ENCODE results near the gene WASL.

The WASL gene

GRCh38 chr7:123687727-123688126 lies 61.1 kb downstream of the WASL start:
- FAIRE-seq, result no peak

- peak; percentile 38 for FAIRE-seq
Observed at GRCh38 chr7:123687161-123687560, 61.6 kb downstream of the WASL start.

DNA sequence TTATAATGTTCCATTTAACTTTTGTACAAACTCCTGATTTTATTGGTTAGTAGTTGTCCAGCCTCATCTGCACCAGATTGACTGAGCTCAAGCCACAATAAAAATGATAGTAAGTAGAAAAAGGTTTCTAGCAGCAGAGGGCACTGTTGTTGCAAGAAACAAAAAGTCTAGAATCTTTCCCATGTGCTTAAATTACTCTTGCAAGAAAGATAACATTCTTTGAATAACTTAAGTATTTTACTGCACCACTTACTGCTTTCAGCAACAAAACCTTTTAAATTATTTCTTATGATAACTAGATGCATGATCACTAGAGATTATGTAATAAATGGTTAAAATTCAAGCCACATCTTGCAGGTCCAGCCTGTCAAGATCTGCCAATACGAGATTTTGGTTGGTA lies 66.1 kb downstream of the WASL start:
- FAIRE-seq, result peak; percentile 99

DNA sequence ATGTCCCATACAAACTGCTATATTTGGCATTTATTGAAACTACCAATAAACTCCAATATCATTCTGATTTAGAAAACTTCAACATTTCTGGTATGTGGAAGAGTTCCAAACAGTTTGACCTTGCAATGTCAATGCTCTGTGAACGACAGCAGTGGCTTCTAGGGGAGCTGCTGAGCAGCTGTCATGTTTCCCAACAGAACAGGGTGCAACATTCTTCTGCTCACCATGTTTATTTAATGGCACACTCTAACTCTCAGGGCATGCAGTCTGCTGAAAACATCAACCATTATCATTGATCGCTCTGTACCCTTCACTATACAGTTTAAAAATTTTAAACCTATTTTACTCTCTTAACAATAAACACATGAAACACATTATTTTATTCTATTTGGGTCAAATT lies 67.2 kb downstream of the WASL start:
- FAIRE-seq, result no peak

DNA sequence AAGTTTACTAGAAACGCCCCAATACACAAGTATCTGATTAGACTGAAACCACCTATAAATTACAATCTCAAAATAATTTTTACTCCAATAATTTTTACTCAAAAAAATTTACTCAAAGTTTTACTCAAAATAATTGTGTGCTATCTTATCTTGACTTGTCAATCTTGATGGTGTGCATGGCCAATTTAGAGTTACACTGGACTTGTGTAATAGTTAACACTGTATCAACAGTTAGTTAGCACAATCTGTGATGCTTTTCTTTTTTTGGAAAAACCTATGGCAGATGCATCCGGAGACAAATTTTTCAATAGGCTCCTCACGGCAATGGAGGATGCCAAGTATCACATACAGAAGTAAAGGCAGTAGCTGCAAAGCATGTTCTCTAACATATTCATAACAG lies 68.2 kb downstream of the WASL start:
- no peak for FAIRE-seq

- FAIRE-seq, result no peak
Observed at GRCh38 chr7:123679614-123680013, 69.2 kb downstream of the WASL start.

- FAIRE-seq, result no peak
Observed at GRCh38 chr7:123677061-123677715, 71.6 kb downstream of the WASL start.

DNA sequence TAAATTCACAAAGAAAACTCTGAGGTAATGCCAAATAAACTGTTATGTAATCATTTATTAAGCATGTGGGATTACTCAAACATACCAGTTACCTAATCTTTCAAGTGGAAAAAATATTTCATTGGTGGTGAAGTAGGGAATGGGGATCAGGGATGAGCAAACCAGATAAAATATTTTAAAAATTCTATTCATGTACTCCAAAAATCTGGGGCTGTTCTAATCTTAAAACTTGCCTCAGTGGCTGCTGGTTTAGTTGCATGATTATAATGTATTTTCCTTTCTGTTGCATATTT lies 73.7 kb downstream of the WASL start:
- no peak for FAIRE-seq

DNA sequence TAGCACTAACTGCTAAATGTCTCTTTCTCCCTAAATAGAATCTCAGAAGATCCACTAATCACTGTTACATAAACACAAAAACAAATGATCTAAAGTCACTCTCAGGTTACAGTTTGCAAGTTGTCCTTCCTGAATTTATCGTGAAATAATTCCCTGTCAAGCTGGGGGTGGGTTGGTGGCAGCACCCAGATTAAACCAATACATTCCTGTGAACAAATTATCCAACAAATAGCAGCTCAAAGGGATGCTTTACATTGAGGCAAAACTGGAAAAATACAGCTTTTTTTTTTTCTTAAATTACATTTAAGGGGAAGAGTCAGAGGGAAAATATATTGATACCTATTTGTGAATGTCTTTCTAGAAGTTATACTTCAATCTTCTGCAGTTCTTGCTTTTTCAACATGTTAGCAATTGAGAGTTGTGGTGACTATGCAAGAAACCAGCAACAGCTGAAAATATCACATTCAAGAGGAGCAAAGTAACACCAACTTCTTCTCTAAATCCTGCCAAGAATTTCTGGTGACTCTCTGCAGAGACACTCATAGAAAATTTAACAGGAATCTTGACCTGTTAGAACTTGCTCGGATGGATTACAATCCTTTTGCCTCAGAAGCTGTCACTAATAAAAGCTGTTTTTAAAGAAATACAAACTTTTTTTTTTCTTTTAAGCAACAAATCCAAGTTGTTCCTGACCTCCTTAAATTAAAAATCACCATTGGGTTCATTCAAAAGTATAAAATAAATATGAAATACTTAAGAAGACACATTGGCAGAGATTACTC lies 74.2 kb downstream of the WASL start:
- no peak for FAIRE-seq

- no peak for FAIRE-seq
Observed at GRCh38 chr7:123673752-123674398, 74.9 kb downstream of the WASL start.

DNA sequence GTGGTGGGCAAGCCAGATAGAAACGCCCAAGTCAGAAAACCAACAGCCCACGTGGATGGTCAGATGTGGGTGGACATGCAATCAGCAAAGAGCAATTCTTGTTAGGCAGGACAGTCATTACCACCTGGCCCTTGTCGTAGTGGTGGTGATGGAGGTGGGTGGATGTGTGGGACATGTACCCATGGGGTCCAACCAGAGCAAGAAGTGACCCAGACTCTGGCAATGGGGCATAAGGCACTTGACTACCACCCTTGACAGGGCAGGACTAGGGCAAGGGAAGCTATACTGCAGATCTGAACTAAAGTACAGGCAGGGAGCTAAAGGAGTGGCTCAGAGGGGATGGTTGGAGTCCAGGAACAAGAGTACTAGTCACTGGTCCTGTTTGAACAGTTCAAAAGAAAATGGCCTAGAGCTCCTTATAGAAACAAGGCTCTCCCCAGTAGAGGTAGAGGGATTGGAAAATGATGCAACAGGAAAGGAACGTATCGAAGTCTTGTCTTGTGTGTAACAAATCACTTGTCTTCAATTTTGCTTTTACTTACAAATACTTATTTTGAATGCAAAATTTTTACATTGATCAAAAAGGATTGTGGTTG lies 75.6 kb downstream of the WASL start:
- no peak for FAIRE-seq

GRCh38 chr7:123669485-123669884 lies 79.3 kb downstream of the WASL start:
- no peak for FAIRE-seq

DNA sequence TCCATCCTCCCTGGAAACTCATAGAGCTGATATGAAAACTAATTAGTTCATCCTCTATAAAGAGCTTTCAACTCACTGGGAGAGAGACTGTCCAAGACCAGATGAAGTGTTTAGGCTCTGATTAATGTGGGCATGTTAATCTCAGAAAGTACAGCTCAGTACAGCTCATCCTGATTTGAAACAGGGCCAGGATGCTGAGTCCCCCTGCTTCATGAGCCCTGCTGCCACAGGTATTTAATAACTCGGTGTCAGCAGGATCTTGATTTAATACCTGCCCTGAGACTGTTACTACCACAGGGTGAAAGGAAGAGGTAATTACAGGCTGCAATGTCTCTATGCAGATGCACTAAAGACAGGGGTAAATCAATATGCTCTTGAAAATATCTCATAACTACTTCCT lies 82.3 kb downstream of the WASL start:
- no peak for FAIRE-seq

GRCh38 chr7:123665896-123666295 lies 82.9 kb downstream of the WASL start:
- FAIRE-seq, result no peak

- FAIRE-seq, result no peak
Observed at GRCh38 chr7:123665157-123665556, 83.6 kb downstream of the WASL start.

- no peak for FAIRE-seq
Observed at GRCh38 chr7:123663200-123663599, 85.6 kb downstream of the WASL start.

DNA sequence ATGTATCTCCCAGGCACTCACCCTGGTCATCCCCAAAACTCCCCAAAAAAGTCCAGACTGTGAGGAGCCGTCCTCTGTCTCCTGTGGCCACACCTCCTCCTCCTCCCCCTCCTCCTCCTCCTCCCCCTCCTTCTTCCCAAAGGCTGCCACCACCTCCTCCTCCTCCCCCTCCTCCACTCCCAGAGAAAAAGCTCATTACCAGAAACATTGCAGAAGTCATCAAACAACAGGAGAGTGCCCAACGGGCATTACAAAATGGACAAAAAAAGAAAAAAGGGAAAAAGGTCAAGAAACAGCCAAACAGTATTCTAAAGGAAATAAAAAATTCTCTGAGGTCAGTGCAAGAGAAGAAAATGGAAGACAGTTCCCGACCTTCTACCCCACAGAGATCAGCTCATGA lies 86.0 kb downstream of the WASL start:
- FAIRE-seq, result no peak

DNA sequence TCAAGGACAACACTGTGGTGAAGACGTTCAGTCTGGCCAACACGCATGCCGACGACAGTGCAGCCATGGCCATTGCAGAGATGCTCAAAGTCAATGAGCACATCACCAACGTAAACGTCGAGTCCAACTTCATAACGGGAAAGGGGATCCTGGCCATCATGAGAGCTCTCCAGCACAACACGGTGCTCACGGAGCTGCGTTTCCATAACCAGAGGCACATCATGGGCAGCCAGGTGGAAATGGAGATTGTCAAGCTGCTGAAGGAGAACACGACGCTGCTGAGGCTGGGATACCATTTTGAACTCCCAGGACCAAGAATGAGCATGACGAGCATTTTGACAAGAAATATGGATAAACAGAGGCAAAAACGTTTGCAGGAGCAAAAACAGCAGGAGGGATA lies 86.5 kb downstream of the WASL start:
- no peak for FAIRE-seq

GRCh38 chr7:123661765-123662164 lies 87.0 kb downstream of the WASL start:
- FAIRE-seq, result no peak

- no peak for FAIRE-seq
Observed at GRCh38 chr7:123660514-123661354, 88.1 kb downstream of the WASL start.

DNA sequence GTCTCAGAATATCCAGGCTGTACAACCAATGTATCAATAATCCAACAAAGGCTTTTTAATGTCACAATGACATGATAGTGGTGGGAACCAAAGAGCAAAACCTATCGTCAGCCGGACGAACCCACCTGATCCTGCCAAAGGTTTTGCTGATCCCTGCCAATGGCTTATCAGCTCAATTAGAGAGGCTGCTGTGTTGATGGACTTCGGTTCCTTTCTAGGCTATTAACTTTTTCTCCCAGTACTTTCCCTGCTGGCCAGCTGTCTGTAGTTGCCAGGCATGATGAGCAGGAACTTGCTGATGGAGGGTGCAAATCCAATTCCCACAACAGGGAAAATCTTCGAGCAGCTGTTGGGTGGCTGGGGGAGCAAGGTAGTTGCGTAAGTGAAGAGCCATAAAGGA lies 90.8 kb downstream of the WASL start:
- no peak for FAIRE-seq

DNA sequence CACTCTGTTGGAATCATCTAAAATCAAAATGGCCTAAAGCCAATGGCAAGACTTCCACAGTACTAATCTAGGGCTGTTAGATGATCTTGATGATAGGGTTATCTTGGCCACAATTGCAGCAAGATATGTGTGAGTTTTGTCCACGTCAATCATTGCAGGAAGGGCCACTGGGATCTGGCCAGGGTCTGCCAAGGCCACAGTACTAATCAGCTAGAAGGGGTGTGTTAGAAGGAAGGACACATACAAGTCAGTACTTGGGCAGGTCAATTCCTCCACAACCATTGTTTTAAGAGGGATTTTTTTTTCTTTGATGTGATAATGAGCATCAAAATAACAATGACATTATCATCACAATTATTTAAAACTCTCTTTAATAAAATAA lies 91.5 kb downstream of the WASL start:
- no peak for FAIRE-seq
